ENCODE data around the gene ALDH1A2.

Gene ALDH1A2

DNA sequence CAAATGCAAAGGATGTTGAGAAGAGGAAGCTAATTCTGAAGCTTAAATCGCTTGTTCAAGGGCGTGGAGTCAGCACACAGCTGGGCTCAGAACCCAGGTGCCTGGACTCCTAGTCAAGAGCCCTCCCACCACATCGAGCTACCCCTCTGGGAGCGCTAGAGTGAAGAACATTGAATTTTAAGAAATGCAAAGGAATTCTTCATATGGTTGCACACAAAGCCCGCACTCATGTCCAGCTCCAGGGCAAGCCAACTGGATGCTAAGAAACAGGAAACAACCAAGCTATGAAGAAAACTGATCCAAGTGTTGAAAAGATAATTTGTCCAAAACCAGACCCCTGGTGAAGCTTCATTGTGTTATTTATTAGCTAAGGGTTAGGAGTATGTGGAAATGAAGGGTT lies 122.3 kb downstream of the ALDH1A2 start:
- DNase-seq, result no peak

- DNase-seq, result no peak
Observed at GRCh38 chr15:57941816-57942215, 123.7 kb downstream of the ALDH1A2 start.

- no peak for DNase-seq
Observed at GRCh38 chr15:57932348-57932747, 133.2 kb downstream of the ALDH1A2 start.

DNA sequence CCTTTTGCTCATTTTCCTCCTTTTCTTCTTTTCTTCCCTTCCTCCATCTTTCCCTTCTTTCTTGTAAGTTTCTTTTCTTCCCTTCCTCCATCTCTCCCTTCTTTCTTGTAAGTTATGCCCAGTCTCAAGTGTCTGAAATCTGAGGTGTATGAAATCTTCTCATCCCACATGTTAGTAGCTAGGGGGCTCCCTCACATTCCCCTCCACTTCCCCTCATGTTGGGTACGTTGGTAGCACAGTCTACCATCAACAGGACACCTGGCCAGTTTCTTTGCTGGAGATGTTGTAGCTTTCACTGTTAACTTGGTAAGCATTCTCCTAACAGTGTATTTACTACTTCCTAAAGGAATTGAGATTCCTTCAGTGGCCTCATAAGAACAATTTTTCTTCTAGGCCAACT lies 133.9 kb downstream of the ALDH1A2 start:
- no peak for DNase-seq

- no peak for DNase-seq
Observed at GRCh38 chr15:57927091-57927631, 138.3 kb downstream of the ALDH1A2 start.

DNA sequence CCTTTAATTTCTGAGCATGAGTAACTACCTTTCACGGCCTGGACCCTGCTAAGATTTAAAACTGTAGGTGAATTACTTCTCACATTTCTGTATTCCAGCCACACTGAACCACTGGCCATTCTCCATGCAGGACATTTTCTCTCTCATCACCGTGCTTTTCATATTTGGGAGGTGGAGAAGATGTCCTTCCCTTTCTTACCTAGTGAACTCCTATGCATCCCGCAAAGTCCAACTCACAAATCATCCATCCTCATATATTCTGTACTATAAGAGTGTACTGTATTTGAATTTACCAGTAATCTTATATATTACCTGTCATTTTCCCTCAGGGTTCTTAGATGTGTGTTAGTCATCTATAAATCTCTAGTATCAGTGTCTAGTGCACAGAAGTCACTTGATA lies 139.9 kb downstream of the ALDH1A2 start:
- no peak for DNase-seq

DNA sequence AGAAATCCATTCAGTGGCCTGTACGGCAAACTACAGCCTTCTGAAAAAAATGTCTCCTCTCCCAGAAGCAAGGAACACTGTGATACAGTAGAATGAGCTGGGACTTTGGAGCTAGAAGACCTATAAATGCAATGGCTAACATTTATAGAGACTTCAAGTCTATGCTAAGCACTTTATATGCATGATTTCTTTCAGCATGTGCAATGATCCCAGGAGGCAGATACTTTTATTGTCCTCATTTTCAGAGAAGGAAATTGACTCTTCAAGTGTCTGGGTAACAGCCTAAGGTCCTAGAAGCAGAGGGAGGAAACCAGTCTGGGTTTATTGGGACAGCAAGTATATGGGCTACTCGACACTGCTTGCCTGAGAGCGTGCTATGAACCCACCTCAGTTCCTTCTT lies 140.9 kb downstream of the ALDH1A2 start:
- no peak for DNase-seq

GRCh38 chr15:57923750-57924149 lies 141.8 kb downstream of the ALDH1A2 start:
- DNase-seq, result no peak

- DNase-seq, result no peak
Observed at GRCh38 chr15:57923306-57923705, 142.2 kb downstream of the ALDH1A2 start.

DNA sequence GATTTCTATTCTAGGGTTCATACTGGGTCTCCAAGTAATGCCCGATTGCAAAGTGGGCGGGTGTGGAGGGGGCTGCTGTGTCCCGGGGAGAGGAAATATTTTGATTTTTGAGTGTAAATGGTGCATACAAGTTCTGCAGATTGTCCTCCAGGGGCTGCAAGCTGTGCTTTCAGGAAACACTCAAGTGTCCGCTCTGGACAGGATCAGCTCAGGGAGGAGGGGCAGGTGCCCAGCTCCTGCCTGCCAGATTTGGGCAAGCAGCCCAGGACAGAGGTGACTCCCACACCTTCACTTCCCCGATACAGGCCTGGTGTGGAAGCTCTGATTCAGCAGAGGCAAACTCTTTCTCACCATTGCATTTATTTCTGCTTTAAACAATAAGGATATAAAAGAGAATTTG lies 142.7 kb downstream of the ALDH1A2 start:
- DNase-seq, result no peak

DNA sequence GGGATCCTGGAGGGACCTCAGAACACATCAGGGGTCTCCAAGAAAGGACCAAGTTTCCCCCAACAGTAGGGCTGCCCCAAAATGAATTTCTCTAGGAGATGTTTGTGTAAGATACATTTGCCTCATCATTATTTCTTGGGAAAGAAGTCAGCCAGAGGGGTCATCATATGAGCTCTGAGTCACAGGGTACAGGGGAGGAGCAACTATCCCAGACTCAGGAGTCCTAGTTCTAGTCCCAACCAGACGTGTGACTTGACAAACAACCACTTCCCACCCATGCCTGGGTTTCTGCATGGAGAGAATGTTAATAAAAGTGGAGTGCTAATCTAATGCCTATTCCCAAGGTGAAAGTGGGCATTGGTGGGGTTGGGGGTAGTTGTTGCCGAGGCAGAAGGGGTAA lies 144.1 kb downstream of the ALDH1A2 start:
- no peak for DNase-seq

DNA sequence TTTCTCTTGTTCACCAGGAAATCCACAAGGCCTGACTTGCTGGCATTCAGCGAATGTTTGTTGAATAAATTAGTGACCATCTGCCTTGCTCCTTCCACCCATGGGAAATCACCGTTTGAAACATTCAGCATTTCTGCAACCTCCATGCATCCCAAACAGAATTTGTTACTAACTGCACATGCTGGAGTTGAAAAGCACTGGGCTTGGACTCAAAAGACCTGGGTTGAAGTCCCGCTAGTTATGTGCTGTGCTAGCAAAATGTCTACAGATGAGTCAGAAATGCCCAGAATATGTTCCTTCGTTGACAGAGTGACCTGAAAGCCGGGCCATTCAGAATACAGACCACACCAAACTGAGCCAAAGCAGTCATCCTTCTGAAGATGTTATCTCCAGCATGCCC lies 144.6 kb downstream of the ALDH1A2 start:
- no peak for DNase-seq

DNA sequence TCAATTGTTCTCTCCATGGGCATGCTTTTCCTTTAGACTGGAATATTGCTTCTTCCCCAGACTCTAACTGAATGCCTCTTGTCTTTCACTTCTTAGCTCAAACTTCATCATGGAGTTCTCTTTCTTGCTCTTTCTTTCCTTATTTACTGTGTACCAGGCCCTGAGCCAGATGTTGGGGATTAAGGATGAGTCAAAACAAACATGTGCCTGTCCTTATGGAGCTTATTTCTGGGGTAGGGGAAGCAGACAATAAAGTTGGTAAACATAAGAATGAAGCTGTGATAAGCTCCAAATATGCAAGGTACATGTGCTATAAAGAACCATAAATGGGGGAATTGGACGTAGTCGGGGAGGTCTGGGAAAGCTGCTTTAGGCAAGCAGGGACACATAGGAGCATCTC lies 145.8 kb downstream of the ALDH1A2 start:
- DNase-seq, result no peak

GRCh38 chr15:57917998-57918397 lies 147.5 kb downstream of the ALDH1A2 start:
- no peak for DNase-seq

DNA sequence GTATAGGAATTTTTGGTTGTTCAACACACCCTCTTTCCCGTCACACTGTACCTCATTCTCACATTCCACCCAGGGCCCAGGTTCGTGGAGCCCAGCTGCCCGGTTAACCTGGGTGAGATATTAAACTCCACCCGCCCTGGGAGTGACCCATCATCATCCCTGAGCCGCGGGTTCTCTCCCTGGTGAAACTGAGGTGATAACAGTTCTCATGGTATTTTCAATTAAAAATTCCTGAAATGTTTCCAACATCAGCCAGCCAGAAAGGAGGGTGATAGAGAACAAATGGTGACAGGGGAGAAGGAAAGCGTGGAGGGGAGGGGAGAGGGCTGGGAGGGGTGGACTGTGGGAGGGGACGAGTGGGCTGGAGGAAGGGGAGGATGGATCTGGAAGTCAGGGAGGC lies 148.8 kb downstream of the ALDH1A2 start:
- DNase-seq, result no peak

- DNase-seq, result no peak
Observed at GRCh38 chr15:57915827-57916531, 149.5 kb downstream of the ALDH1A2 start.

DNA sequence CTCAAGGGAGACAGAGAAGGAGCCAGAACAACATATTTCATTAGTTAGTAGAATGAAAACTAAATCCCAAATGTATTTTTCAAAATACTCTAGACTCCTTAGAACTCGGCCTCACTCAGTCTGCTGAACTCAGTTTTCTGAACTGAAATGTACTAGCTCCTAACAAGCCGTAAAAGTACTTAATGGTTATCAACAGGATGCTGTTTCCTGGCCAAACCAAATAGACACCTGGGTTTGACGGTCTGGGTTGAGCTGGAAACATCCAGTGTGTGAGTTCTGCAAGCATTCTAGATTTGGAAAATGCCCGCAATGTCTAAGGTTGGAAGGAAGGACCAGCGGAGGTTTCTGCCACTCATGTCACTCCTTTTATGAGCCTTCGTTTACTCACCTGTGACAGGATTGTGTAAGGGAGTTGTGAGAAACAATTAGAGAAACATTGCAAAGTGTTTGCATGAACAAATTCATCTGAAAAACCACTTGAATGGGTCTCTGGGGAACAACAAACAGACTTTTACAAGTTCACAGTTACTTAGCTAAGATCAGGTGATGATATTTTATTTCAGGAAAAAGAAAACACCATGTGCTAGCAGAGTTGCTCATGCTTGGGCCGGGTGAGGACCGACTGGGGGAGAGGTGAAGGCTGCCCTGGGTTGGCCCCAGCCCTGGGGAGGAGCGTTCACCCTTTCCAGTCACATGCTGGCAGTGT lies 151.0 kb downstream of the ALDH1A2 start:
- no peak for DNase-seq

DNA sequence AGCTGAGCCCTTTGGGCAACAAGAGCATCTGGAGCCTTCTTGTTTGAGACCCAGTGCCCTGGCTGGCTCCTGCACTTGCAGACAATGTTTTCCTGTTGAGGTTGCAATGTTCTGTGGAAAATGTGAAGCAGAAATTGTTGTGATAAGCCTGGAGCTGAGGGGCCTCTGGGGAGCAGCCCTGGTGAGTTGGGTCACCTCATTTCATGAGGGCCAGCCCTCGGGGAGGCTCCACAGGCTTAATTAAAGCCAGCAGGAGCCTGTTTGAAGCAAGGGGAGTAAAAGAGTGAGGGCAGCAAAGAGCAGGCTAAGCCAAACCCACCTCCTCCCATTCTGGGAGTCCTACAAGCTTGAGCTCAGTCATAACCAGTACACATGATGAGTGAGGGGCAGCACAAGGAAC lies 154.3 kb downstream of the ALDH1A2 start:
- DNase-seq, result no peak

- DNase-seq, result no peak
Observed at GRCh38 chr15:57910672-57911071, 154.8 kb downstream of the ALDH1A2 start.

- no peak for DNase-seq
Observed at GRCh38 chr15:57909388-57909787, 156.1 kb downstream of the ALDH1A2 start.

DNA sequence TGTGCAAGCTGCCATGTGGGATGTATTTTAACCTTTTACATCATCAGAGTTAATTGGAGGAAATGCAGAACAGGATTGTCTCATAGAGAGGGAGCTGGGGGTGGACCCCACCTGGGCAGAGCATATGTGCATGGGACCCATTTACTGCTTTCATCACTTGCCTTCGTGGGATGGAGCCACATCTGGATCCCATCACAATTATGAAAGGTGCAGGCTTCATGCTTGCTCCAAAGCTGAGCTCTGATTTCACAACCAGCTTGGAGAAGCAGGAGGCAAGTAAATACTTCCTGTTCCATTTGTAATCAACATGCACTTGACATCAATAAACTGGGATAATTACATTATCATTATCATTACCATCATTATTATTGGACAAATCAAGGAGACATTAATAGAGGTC lies 161.9 kb downstream of the ALDH1A2 start:
- DNase-seq, result no peak

Data from T-helper 1 cell (primary cell).